IMR-90 (cell line): ENCODE results near the gene GNAI3. TPM values are rescaled to one million over a fixed set of nuclear protein-coding genes. Genes with fewer than 3 reads are reported as not detected.

Source experiments
- ATAC-seq: fragments of 200-7000 bp; cut with Tn5 transposase; 2 replicates; pipeline ENCODE4 v1.9.1; 2020; ENCODE audit warnings: low read depth, mild to moderate bottlenecking, moderate library complexity
- BruUV-seq: library from RNA; stranded (reverse); fragments of 400-500 nt; replicated peaks from 2 replicates; lab custom pipeline; 2021; lab: Mats Ljungman, UMichigan
- CTCF ChIA-PET: fragments of 300-600 bp; formaldehyde crosslinking; extraction: SDS; loops from one replicate; lab custom pipeline; 2021; ENCODE audit warnings: antibody characterized with exemption; lab: Yijun Ruan, JAX
- POLR2A ChIA-PET: fragments of 300-600 bp; sonication (Branson Sonifier 250); formaldehyde crosslinking; loops from one replicate; lab custom pipeline; 2022; ENCODE audit warnings: antibody characterized with exemption; ENCODE audit not compliant: unreplicated experiment; lab: Charles Lee
- DNase-seq: peaks from one replicate; pipeline ENCODE4 v3.0.0; 2013
- H2AFZ ChIP-seq: replicated peaks from 2 replicates; pipeline ENCODE3; 2013; ENCODE audit warnings: low read length, mild to moderate bottlenecking; ENCODE audit not compliant: poor library complexity
- H2AK5ac ChIP-seq: 2 replicates; pipeline ENCODE4 v1.6.1; 2013; ENCODE audit warnings: low read depth, low read length, inconsistent platforms
- H2AK9ac ChIP-seq: replicated peaks from 2 replicates; pipeline ENCODE3; 2013; ENCODE audit warnings: mild to moderate bottlenecking, low read depth, low read length, moderate library complexity; ENCODE audit not compliant: poor library complexity
- H2BK120ac ChIP-seq: 2 replicates; pipeline ENCODE4 v1.6.1; 2013; ENCODE audit warnings: low read depth, low read length, inconsistent platforms
- H2BK15ac ChIP-seq: 3 replicates; pipeline ENCODE4 v1.6.1; 2013; ENCODE audit warnings: low read depth, low read length, inconsistent platforms
- H2BK20ac ChIP-seq: 2 replicates; pipeline ENCODE4 v1.6.1; 2013; ENCODE audit warnings: low read depth, mild to moderate bottlenecking, inconsistent platforms, low read length, moderate library complexity
- H2BK5ac ChIP-seq: 2 replicates; pipeline ENCODE4 v1.6.1; 2013; ENCODE audit warnings: mild to moderate bottlenecking, low read depth, low read length, inconsistent platforms; ENCODE audit not compliant: poor library complexity, severe bottlenecking
- H3K14ac ChIP-seq: replicated peaks from 2 replicates; pipeline ENCODE4 v1.6.1; 2013; ENCODE audit warnings: low read depth, low read length, inconsistent platforms
- H3K18ac ChIP-seq: 2 replicates; pipeline ENCODE4 v1.6.1; 2013; ENCODE audit warnings: low read depth, low read length, control low read depth
- H3K23ac ChIP-seq: 2 replicates; pipeline ENCODE4 v1.6.1; 2013; ENCODE audit warnings: low read depth, low read length, inconsistent platforms
- H3K27ac ChIP-seq: 2 replicates; pipeline ENCODE4 v1.5.1; 2013; ENCODE audit warnings: mild to moderate bottlenecking, control low read depth, low read length; ENCODE audit not compliant: insufficient read depth
- H3K27me3 ChIP-seq: 2 replicates; pipeline ENCODE4 v1.6.1; 2013; ENCODE audit warnings: low read length; ENCODE audit not compliant: control insufficient read depth, insufficient read depth
- H3K36me3 ChIP-seq: 2 replicates; pipeline ENCODE4 v1.6.1; 2013; ENCODE audit warnings: low read length, mixed read lengths; ENCODE audit not compliant: control insufficient read depth, insufficient read depth
- H3K4ac ChIP-seq: 2 replicates; pipeline ENCODE4 v1.6.1; 2013; ENCODE audit warnings: low read depth, low read length, inconsistent platforms
- H3K4me1 ChIP-seq: 2 replicates; pipeline ENCODE4 v1.6.1; 2013; ENCODE audit warnings: low read length, mixed read lengths; ENCODE audit not compliant: control insufficient read depth, insufficient read depth
- H3K4me2 ChIP-seq: 2 replicates; pipeline ENCODE4 v1.6.1; 2013; ENCODE audit warnings: low read depth, mild to moderate bottlenecking, control low read depth, low read length, moderate library complexity
- H3K4me3 ChIP-seq: 2 replicates; pipeline ENCODE4 v1.5.1; 2013; ENCODE audit warnings: low read depth, mild to moderate bottlenecking, control low read depth, low read length, moderate library complexity; ENCODE audit not compliant: insufficient read depth
- H3K56ac ChIP-seq: 2 replicates; pipeline ENCODE4 v1.6.1; 2013; ENCODE audit warnings: low read length, inconsistent platforms; ENCODE audit not compliant: insufficient read depth; ENCODE audit errors: extremely low read depth
- H3K79me1 ChIP-seq, 2 experiments: 2 replicates each; pipeline ENCODE4 v1.6.1; 2013; ENCODE audit warnings: low read length in 2 of 2, inconsistent platforms in 1 of 2, low read depth in 1 of 2
- H3K9ac ChIP-seq: 2 replicates; pipeline ENCODE4 v1.6.1; 2013; ENCODE audit warnings: low read depth, low read length, control low read depth
- H3K9me1 ChIP-seq: 2 replicates; pipeline ENCODE4 v1.6.1; 2013; ENCODE audit warnings: low read length, inconsistent platforms; ENCODE audit not compliant: insufficient read depth
- H3K9me3 ChIP-seq: 2 replicates; pipeline ENCODE4 v1.6.1; 2013; ENCODE audit warnings: low read length; ENCODE audit not compliant: control insufficient read depth, insufficient read depth
- H4K20me1 ChIP-seq: 2 replicates; pipeline ENCODE4 v1.6.1; 2013; ENCODE audit warnings: low read length, inconsistent platforms; ENCODE audit not compliant: insufficient read depth
- H4K5ac ChIP-seq: 2 replicates; pipeline ENCODE4 v1.6.1; 2013; ENCODE audit warnings: mild to moderate bottlenecking, low read depth, low read length, control low read depth
- H4K8ac ChIP-seq, 2 experiments: 2 replicates each; pipeline ENCODE4 v1.6.1; 2013; ENCODE audit warnings: low read depth in 2 of 2, low read length in 2 of 2, control low read depth in 1 of 2, inconsistent platforms in 1 of 2
- H4K91ac ChIP-seq: 2 replicates; pipeline ENCODE4 v1.6.1; 2013; ENCODE audit warnings: low read depth, low read length, inconsistent platforms; ENCODE audit not compliant: insufficient read depth
- BHLHE40 ChIP-seq: fragments of 150-350 bp; IDR thresholded peaks from 2 replicates; pipeline ENCODE4 v1.6.1; 2016; ENCODE audit warnings: mild to moderate bottlenecking, low read depth, low read length
- CEBPB ChIP-seq: IDR thresholded peaks from 2 replicates; pipeline ENCODE4 v1.6.1; 2012; ENCODE audit warnings: low read depth, low read length, improper control_type of control experiment
- CHD1 ChIP-seq: IDR thresholded peaks from 2 replicates; pipeline ENCODE4 v1.6.1; 2012; ENCODE audit warnings: low read depth, low read length, improper control_type of control experiment
- ELK1 ChIP-seq: fragments of 150-350 bp; IDR thresholded peaks from 2 replicates; pipeline ENCODE4 v1.6.1; 2016; ENCODE audit warnings: low read depth, mild to moderate bottlenecking, low read length, moderate library complexity, borderline replicate concordance
- FOS ChIP-seq: fragments of 150-350 bp; IDR thresholded peaks from 2 replicates; pipeline ENCODE4 v1.6.1; 2016; ENCODE audit warnings: low read depth, low read length
- MAFK ChIP-seq: IDR thresholded peaks from 2 replicates; pipeline ENCODE4 v1.6.1; 2012; ENCODE audit warnings: low read depth, low read length, improper control_type of control experiment
- MXI1 ChIP-seq: IDR thresholded peaks from 2 replicates; pipeline ENCODE4 v1.6.1; 2012; ENCODE audit warnings: low read depth, mild to moderate bottlenecking, low read length, moderate library complexity, borderline replicate concordance
- NFE2L2 ChIP-seq: fragments of 150-350 bp; IDR thresholded peaks from 2 replicates; pipeline ENCODE4 v1.6.1; 2016; ENCODE audit warnings: low read depth, mild to moderate bottlenecking, low read length
- POLR2A ChIP-seq: IDR thresholded peaks from 2 replicates; pipeline ENCODE4 v1.6.1; 2012; ENCODE audit warnings: mild to moderate bottlenecking, low read depth, low read length
- RAD21 ChIP-seq: IDR thresholded peaks from 2 replicates; pipeline ENCODE4 v1.6.1; 2012; ENCODE audit warnings: low read length, improper control_type of control experiment
- RCOR1 ChIP-seq: IDR thresholded peaks from 2 replicates; pipeline ENCODE4 v1.6.1; 2012; ENCODE audit warnings: mild to moderate bottlenecking, low read length, improper control_type of control experiment; ENCODE audit not compliant: insufficient replicate concordance
- RFX5 ChIP-seq: IDR thresholded peaks from 2 replicates; pipeline ENCODE4 v1.8.0; 2012; ENCODE audit warnings: low read depth, mild to moderate bottlenecking, low read length, moderate library complexity
- SMC3 ChIP-seq: fragments of 150-350 bp; IDR thresholded peaks from 2 replicates; pipeline ENCODE4 v1.6.1; 2016; ENCODE audit warnings: low read depth, mild to moderate bottlenecking, antibody characterized with exemption, low read length, moderate library complexity
- USF2 ChIP-seq: fragments of 150-350 bp; IDR thresholded peaks from 2 replicates; pipeline ENCODE4 v1.6.1; 2017; ENCODE audit warnings: mild to moderate bottlenecking, antibody characterized with exemption, low read length, low read depth
- WGBS, 2 experiments: methylation state at CpG; one replicate each; pipeline versions ENCODE4 v1.1.5 to v1.1.7; 2013; ENCODE audit warnings: missing lambda C conversion rate in 2 of 2; ENCODE audit not compliant: insufficient read length in 1 of 2; ENCODE audit errors: extremely low coverage in 2 of 2; 5-methylcytosine and 5-hydroxymethylcytosine counted together
- dilution Hi-C: fragments of 300-500 bp; cut with HindIII; formaldehyde crosslinking; loops from one replicate; pipeline ENCODE4 v1.14.3; 2018; ENCODE audit warnings: low sequenced_read_pairs; ENCODE audit not compliant: unreplicated experiment
- in situ Hi-C: fragments of 300-500 bp; cut with MboI; formaldehyde crosslinking; loops from 3 replicates; pipeline ENCODE4 v1.14.3; 2019; ENCODE audit warnings: low sequenced_read_pairs, inconsistent platforms, mixed read lengths
- intact Hi-C: fragments of 100-400 bp; cut with micrococcal nuclease; formaldehyde crosslinking; loops from 2 replicates; pipeline ENCODE4 v1.10.0; 2022
- polyA plus RNA-seq, 3 experiments: library from polyadenylated mRNA; depleted of rRNA; stranded (reverse); fragments of >200 nt; gene quantifications; 2 replicates each; pipeline ENCODE4 v1.2.3, GENCODE V29; 2012; ENCODE audit warnings: low replicate concordance in 1 of 3
- total RNA-seq: library from RNA; depleted of rRNA; stranded (reverse); fragments of >200 nt; gene quantifications from 2 replicates; pipeline ENCODE4 v1.2.3, GENCODE V29; 2012
- TF ChIP-seq, protein P1 (sequence below): conservative IDR thresholded peaks from 2 replicates; pipeline ENCODE4 v1.5.1; 2012; ENCODE audit warnings: mild to moderate bottlenecking, low read depth, low read length, improper control_type of control experiment

The GNAI3 gene
- total and polyA plus RNA-seq, 2 of the 4 experiments (the other 2 are of a cell fraction), result 5.9 to 14.9 TPM

GRCh38 chr1:109634292-109634691 is 85.9 kb downstream of the GNAI3 start:
- Histone ChIP-seq H2BK20ac (no peak overlapping the region), H3K9me3 (no peaks in the 10 kb centered on the region), H3K79me1 (peaks cover 15 to 20% of the 10 kb centered on the region in 2 experiments; a peak in 3 of 4 replicates), H2BK5ac (no peak overlapping the region), H2BK15ac (no peak overlapping the region), H3K18ac (no peak overlapping the region), H2AK5ac (no peak overlapping the region), H3K27ac (no peak overlapping the region), H3K9me1 (no peaks in the 10 kb centered on the region), H3K4me2 (no peak overlapping the region), H4K91ac (no peak overlapping the region), H3K4ac (no peak overlapping the region), H2BK120ac (no peak overlapping the region), H3K9ac (no peak overlapping the region), H4K8ac (no peak overlapping the region), H3K27me3 (no peaks in the 10 kb centered on the region), H3K36me3 (peaks cover 32% of the 10 kb centered on the region), H3K4me3 (no peak overlapping the region), H4K5ac (no peak overlapping the region), H3K4me1 (peaks cover 10% of the 10 kb centered on the region), H2AFZ (no peak overlapping the region), H4K20me1 (peaks cover 3% of the 10 kb centered on the region; the same call in 1 of the 2 replicates), H2AK9ac (no peak overlapping the region), H3K23ac (no peak overlapping the region), H3K14ac (no peak overlapping the region), H3K56ac (no peak overlapping the region)
- CTCF ChIA-PET, result no interaction called here
- dilution Hi-C loops (no loop called here), in situ Hi-C loops (no loop called here), intact Hi-C loops (no loop called here)
- POLR2A ChIA-PET, result no interaction called here
- 80% methylated on average over 1 of the region's 6 CpGs; no CpG with 5 or more reads in 1 of the 2 experiments for WGBS, 2 experiments
- no peak for TF ChIP-seq USF2
- no peak for TF ChIP-seq RFX5
- TF ChIP-seq ELK1, result no peak
- no peak for TF ChIP-seq CEBPB
- TF ChIP-seq RAD21, result no peak
- TF ChIP-seq POLR2A, result no peak
- no peak for TF ChIP-seq MAFK
- no peak for TF ChIP-seq BHLHE40
- TF ChIP-seq, protein P1, sequence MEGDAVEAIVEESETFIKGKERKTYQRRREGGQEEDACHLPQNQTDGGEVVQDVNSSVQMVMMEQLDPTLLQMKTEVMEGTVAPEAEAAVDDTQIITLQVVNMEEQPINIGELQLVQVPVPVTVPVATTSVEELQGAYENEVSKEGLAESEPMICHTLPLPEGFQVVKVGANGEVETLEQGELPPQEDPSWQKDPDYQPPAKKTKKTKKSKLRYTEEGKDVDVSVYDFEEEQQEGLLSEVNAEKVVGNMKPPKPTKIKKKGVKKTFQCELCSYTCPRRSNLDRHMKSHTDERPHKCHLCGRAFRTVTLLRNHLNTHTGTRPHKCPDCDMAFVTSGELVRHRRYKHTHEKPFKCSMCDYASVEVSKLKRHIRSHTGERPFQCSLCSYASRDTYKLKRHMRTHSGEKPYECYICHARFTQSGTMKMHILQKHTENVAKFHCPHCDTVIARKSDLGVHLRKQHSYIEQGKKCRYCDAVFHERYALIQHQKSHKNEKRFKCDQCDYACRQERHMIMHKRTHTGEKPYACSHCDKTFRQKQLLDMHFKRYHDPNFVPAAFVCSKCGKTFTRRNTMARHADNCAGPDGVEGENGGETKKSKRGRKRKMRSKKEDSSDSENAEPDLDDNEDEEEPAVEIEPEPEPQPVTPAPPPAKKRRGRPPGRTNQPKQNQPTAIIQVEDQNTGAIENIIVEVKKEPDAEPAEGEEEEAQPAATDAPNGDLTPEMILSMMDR, result no peak
- TF ChIP-seq RCOR1, result no peak
- no peak for TF ChIP-seq SMC3
- TF ChIP-seq CHD1, result no peak
- TF ChIP-seq MXI1, result no peak
- no peak for TF ChIP-seq FOS
- no peak for TF ChIP-seq NFE2L2
- BruUV-seq, result no TSS peak
- DNase-seq (no peak), ATAC-seq (no peak)
